Occipital lobe (tissue), 2 donors: ENCODE measurements around the gene PDE7B. TPM values are rescaled to one million over a fixed set of nuclear protein-coding genes. Genes with fewer than 3 reads are reported as not detected.
A peak's percentile ranks its signal among the peaks of the same experiment; 100 is the strongest.

ENCODE experiments used
- DNase-seq: peaks from one replicate; lab custom pipeline; 2025; lab: John Stamatoyannopoulos, UW
- total RNA-seq: library from RNA; depleted of rRNA; stranded (reverse); fragments of >200 nt; gene quantifications from one replicate; pipeline ENCODE4 v1.2.3, GENCODE V29; 2014

PDE7B gene
- total RNA-seq, 1 donor from 2014 or later, result 3.0 TPM

DNA sequence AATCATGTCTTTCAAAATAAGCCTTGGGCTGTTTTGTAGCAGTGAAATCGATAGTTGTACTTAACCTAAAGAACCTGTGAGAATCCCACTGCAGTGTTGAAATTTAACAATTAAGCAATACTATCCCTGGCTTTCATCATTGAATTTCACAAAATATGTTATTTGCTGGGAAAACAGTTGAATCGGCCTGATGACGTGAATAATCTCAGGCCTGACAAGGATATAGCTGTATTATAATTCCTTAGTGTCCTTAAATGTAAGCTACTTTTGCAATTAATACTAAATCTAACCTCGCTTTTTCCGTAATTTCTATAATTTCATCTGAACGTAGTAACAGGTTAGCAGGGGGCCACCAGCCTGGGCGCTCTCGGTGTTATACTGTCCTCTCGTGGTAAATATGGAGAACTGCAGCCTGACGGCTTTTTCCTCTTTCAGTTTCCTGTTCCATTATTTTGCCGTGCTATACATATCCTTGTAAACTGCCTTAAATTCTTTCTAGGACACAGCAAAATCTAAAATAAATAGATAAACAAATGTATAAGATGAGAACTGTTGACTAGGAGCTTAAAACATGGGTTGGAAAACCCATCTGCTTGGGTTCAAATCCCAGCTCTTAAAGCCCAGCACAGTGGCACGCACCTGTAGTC lies 374.6 kb downstream of the PDE7B start:
- DNase-seq, result peak; percentile 15

DNA sequence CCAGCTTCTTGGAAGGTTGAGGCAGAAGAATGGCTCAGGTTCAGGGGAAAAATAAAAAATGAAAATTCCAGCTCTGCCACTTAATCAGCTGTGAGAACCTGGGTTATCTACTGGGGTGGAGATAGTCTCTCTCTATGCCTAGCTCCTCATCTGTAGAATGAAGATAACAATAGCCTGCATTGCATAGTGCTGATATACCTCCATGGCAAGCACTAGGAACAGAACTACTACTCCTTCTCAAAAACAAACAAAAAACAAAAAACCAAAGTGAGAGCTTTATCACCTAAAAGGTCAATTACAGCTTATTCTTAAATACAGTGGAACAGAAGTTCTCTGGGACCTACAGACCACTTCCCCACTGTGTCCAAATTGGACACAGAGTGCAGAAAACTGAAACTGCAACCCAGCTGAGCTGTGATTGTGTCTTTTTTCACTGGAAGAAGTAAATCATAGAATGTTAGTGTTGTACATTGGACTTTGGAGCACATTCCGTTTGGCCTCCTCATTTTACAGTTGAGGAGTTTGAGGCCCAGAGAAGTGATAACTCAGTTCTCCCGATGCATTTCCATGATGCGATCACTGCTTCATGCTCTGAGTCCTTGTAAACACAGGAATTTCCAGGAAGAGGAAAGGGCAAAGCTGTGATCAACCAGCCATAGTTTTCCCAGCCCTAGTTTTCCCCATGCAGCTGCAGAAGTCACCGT lies 375.3 kb downstream of the PDE7B start:
- no peak for DNase-seq

DNA sequence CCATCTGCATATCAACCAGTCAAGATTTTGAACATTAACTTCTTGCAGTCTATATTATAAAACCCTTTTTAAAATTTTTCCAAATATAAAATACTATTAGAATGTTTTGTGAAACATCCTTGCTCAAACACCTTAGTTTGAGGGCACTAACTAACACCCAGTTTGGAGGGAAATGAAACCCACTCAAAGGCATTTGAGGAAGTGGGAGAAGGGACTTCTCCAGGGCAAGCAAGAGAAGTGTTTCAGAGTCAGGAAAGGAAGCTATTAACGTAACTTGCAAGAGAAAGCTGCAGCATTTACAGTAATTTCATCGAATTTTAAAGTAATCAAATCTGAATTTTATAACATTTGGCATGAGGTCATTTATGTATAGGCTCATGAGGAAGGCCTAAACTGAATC lies 377.3 kb downstream of the PDE7B start:
- no peak for DNase-seq

DNA sequence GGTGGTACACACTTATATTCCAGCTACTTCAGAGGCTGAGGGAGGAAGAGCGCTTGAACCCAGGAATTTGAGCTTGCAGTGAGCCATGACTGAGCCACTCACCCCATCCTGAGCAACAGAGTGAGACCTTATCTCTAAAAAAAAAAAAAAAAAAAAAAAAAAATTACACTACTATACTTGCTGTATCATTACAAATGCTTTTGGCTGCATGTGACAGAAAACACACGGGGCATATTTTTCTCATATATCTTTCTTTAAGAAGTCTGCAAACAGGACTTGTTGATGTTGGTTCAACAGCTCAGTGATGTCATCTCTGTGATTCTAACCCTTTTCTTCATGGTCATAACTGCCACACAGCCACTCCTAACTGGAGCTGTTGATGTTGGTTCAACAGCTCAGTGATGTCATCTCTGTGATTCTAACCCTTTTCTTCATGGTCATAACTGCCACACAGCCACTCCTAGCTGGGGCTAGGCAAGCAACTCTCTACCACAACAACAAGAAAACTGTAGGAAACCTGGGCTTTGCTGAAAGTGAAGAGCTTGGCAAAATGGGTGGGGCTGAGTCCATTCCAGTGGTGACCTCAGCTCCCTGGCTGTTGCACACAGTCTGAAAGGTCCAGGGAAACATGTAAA lies 378.8 kb downstream of the PDE7B start:
- no peak for DNase-seq

DNA sequence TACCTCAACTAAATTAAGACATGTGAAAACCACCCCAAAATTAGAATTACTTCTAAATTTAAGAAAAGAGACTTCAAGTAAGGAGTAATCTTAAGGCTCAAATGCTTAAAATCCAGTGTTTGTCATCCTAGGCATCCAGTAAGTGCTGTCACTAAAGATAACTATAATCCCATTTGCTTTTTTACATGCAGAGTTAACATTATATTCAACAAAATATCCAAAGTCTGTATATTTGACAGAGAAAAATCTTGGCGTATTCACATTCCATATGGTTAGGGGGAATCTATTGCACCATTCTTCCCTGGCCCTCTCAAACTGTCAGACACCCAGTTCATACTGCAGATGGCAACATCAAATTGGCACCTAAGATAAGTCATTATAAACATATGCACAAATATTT lies 381.2 kb downstream of the PDE7B start:
- DNase-seq, result no peak

DNA sequence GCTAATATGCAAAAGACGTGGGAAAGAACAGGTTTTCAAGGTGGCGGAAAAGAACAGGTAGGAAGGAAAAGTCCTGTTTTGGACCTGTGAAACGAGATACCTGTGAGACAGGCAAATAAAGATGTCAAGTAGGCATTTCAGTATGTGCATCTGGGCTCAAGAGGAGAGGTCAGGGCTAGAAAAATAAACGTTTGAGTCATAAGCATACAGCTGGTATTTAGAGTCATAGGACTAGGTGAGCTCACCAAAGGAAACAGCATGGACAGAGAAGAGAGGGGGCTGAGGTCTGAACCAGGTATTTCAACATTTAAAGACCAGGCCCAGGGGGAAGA lies 383.7 kb downstream of the PDE7B start:
- no peak for DNase-seq

DNA sequence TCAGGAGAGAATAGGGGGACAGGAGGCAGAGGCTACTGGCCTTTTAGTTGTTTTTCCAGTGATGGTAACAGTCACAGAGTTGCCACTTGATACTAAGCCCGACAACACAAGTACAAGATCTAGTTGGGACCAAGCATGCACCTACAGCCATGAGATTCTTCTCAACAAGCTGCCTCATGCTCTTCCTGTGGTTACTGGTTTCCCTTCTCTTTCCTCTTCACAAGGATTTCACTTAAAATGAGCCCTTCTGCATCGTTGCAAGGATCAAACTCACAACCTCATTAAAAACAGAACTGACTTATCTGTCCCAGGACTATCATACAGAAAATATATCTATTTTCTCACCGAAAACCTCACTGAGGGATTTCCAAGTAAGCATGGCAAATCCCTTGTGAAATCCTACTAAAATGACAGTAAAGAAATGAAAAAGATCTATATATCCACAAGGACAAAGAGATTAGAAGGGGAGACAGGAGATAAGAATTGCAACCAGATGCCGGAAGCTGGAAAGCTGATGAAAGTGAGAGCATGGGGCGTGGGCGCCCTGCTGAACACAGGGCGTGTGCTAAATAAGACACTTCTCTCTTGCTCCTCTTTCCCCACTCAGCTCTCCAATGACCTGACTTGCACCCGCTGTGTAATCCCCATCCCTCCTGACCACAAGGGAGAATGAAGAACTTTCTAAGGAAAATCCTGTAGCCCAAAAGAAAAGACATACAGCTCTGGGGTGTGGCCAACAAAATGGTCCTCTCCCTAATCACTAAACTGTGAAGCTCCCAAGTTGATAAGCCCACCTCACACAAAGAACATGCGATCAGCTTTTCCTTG lies 385.2 kb downstream of the PDE7B start:
- no peak for DNase-seq

DNA sequence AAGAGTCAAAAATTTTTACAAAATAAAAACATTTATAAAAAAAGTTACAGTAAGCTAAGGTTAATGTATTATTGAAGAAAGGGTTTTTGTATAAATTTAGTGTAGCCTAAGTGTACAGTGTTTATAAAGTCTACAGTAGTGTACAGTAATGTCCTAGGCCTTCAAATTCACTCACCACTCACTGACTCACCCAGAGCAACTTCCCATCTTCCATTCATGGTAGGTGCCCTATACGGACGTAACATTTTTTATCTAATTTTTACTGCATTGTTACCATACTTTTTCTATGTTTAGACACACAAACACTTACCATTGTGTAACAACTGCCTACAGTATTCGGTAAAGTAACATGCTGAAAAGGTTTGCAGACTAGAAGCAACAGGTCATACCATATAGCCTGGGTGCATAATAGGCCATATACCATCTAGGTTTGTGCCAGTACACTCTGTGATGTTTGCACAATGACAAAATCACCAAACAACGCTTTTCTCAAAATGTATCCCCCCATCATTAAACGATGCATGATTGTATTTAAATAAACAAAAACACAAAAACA lies 392.6 kb downstream of the PDE7B start:
- no peak for DNase-seq
